HepG2 (cell line): ENCODE results near the gene RAB15. TPM values are rescaled to one million over a fixed set of nuclear protein-coding genes. Genes with fewer than 3 reads are reported as not detected.

Source experiments
- ATAC-seq: fragments of 200-7000 bp; cut with Tn5 transposase; 3 replicates; pipeline ENCODE4 v1.9.1; 2020; ENCODE audit warnings: mild to moderate bottlenecking, moderate library complexity
- BruUV-seq: library from RNA; stranded (reverse); fragments of 400-500 nt; replicated peaks from 2 replicates; lab custom pipeline; 2021; lab: Mats Ljungman, UMichigan
- CTCF ChIA-PET: fragments of 300-600 bp; formaldehyde crosslinking; extraction: SDS; loops from one replicate; lab custom pipeline; 2021; ENCODE audit warnings: low total read pairs, inconsistent platforms, low intra/inter-chr PET ratio; lab: Yijun Ruan, JAX
- POLR2A ChIA-PET: fragments of 350-600 bp; sonication (Branson Sonifier 250); formaldehyde crosslinking; loops from one replicate; lab custom pipeline; 2020; ENCODE audit warnings: antibody characterized with exemption, inconsistent platforms; lab: Yijun Ruan, JAX
- DNase-seq: peaks from one replicate; pipeline ENCODE4 v3.0.0-alpha.2; 2015; ENCODE audit warnings: low spot score
- FAIRE-seq: peaks from 3 replicates; lab custom pipeline; 2011; peaks lifted over from hg19 to GRCh38; lab: Jason Lieb, UNC
- H2AFZ ChIP-seq: one replicate; pipeline ENCODE4 v1.6.1; 2011; ENCODE audit warnings: low read length, inconsistent platforms
- H3K27ac ChIP-seq: fragments of 300-600 bp; 3 replicates; pipeline ENCODE4 v1.8.0; 2011; ENCODE audit warnings: mixed run types, mild to moderate bottlenecking, mixed read lengths, low read length, inconsistent platforms; ENCODE audit not compliant: insufficient read depth; ENCODE audit errors: extremely low read length
- H3K27me3 ChIP-seq, 2 experiments: fragments of 200-600 bp in 1 of 2; 2 replicates in 1 of 2; 3 replicates in 1 of 2; pipeline versions ENCODE4 v1.6.0 to v1.8.0; 2011; ENCODE audit warnings: low read length in 2 of 2, mild to moderate bottlenecking in 2 of 2, moderate library complexity in 2 of 2, inconsistent platforms in 1 of 2; ENCODE audit not compliant: insufficient read depth in 2 of 2, control insufficient read depth in 1 of 2
- H3K36me3 ChIP-seq, 2 experiments: fragments of 200-600 bp in 1 of 2; replicated peaks in 1 of 2; 2 replicates in 1 of 2; 3 replicates in 1 of 2; pipeline versions ENCODE4 v1.5.1 to v1.8.0; 2011; ENCODE audit warnings: low read length in 2 of 2, inconsistent platforms in 1 of 2; ENCODE audit not compliant: insufficient read depth in 2 of 2, control insufficient read depth in 1 of 2
- H3K4me1 ChIP-seq: 2 replicates; pipeline ENCODE4 v1.5.1; 2012; ENCODE audit warnings: low read length, inconsistent platforms; ENCODE audit not compliant: insufficient read depth
- H3K4me2 ChIP-seq: 2 replicates; pipeline ENCODE4 v1.6.0; 2011; ENCODE audit warnings: low read depth, low read length, inconsistent platforms
- H3K4me3 ChIP-seq, 3 experiments: fragments of 200-600 bp in 1 of 3; sonication (generic), shearing (Covaris generic) in 1 of 3; replicated peaks in 1 of 3; 2 replicates each; pipeline ENCODE4 v1.5.1; 2011 to 2016; ENCODE audit warnings: low read length in 3 of 3, inconsistent platforms in 2 of 3, low read depth in 2 of 3, mild to moderate bottlenecking in 2 of 3, control low read depth in 1 of 3, mixed read lengths in 1 of 3; ENCODE audit not compliant: insufficient read depth in 1 of 3
- H3K79me2 ChIP-seq: one replicate; pipeline ENCODE4 v1.6.1; 2011; ENCODE audit warnings: low read length, inconsistent platforms; ENCODE audit not compliant: insufficient read depth
- H3K9ac ChIP-seq: 2 replicates; pipeline ENCODE4 v1.6.0; 2011; ENCODE audit warnings: mild to moderate bottlenecking, low read depth, low read length, inconsistent platforms; ENCODE audit not compliant: insufficient read depth
- H3K9me3 ChIP-seq: 2 replicates; pipeline ENCODE4 v1.5.1; 2012; ENCODE audit warnings: mild to moderate bottlenecking, low read length
- H4K20me1 ChIP-seq: 2 replicates; pipeline ENCODE4 v1.6.0; 2011; ENCODE audit warnings: inconsistent platforms, mild to moderate bottlenecking, low read length, moderate library complexity; ENCODE audit not compliant: insufficient read depth
- ATRX ChIP-seq: sonication (generic); formaldehyde crosslinking; IDR thresholded peaks from 2 replicates; pipeline ENCODE4 v1.4.0; 2020; ENCODE audit warnings: missing genetic modification reagents, borderline replicate concordance
- IRF2 ChIP-seq: IDR thresholded peaks from 2 replicates; pipeline ENCODE4 v1.6.1; 2018; ENCODE audit warnings: missing genetic modification reagents, missing compliant biosample characterization
- RFX5 ChIP-seq: IDR thresholded peaks from 2 replicates; pipeline ENCODE4 v1.6.1; 2011; ENCODE audit warnings: low read depth, low read length, improper control_type of control experiment
- SYNCRIP ChIP-seq: fragments of 200-400 bp; formaldehyde crosslinking; IDR thresholded peaks from 2 replicates; pipeline ENCODE4 v1.6.1; 2018; ENCODE audit warnings: mild to moderate bottlenecking, low read depth, low read length; ENCODE audit not compliant: insufficient read depth
- YEATS4 ChIP-seq: sonication (generic); formaldehyde crosslinking; IDR thresholded peaks from 2 replicates; pipeline ENCODE4 v1.4.0; 2020; ENCODE audit warnings: missing genetic modification reagents, borderline replicate concordance
- ZBTB43 ChIP-seq: sonication (generic); formaldehyde crosslinking; conservative IDR thresholded peaks from 2 replicates; pipeline ENCODE4 v1.4.0; 2020; ENCODE audit warnings: missing genetic modification reagents
- ZNF253 ChIP-seq: sonication (generic); formaldehyde crosslinking; IDR thresholded peaks from 2 replicates; pipeline ENCODE4 v1.8.0; 2022; ENCODE audit warnings: mild to moderate bottlenecking, missing genetic modification reagents, borderline replicate concordance
- ZNF460 ChIP-seq: sonication (generic); formaldehyde crosslinking; IDR thresholded peaks from 2 replicates; pipeline ENCODE4 v1.5.1; 2020; ENCODE audit warnings: missing genetic modification reagents, mild to moderate bottlenecking, borderline replicate concordance
- ZNF543 ChIP-seq: sonication (generic); formaldehyde crosslinking; IDR thresholded peaks from 2 replicates; pipeline ENCODE4 v1.4.0; 2020; ENCODE audit warnings: mild to moderate bottlenecking, missing genetic modification reagents
- ZNF616 ChIP-seq: sonication (generic); formaldehyde crosslinking; IDR thresholded peaks from 2 replicates; pipeline ENCODE4 v1.5.0; 2020; ENCODE audit warnings: low read depth, mild to moderate bottlenecking, missing genetic modification reagents
- ZNF737 ChIP-seq: sonication (generic); formaldehyde crosslinking; IDR thresholded peaks from 2 replicates; pipeline ENCODE4 v1.5.0; 2020; ENCODE audit warnings: missing genetic modification reagents, mild to moderate bottlenecking, borderline replicate concordance
- WGBS: methylation state at CpG from one replicate; pipeline ENCODE4 v1.1.6; 2017; ENCODE audit warnings: low lambda C conversion rate; 5-methylcytosine and 5-hydroxymethylcytosine counted together
- in situ Hi-C: cut with HindIII; loops from 2 replicates; pipeline ENCODE4 v1.10.0; 2017; ENCODE audit warnings: low pct_unique_long_range_greater_than_20kb; ENCODE audit not compliant: extremely low pct_ligation_motif_present
- intact Hi-C: fragments of 100-400 bp; cut with micrococcal nuclease; formaldehyde crosslinking; loops from one replicate; pipeline ENCODE4 v1.10.0; 2022; ENCODE audit not compliant: unreplicated experiment
- polyA plus RNA-seq, 8 experiments: library from polyadenylated mRNA; depleted of rRNA in 3 of 8; stranded (reverse) in 7 of 8; unstranded in 1 of 8; fragments of >200 nt; fragmentation: Illumina TruSeq in 4 of 8; extraction: Trizol in 4 of 8; gene quantifications; 2 replicates each; pipeline versions ENCODE4 v1.2.1 to v1.2.3, GENCODE V29; 2011 to 2016; ENCODE audit warnings: low read depth in 4 of 8, missing spikeins in 1 of 8, mixed read lengths in 1 of 8; ENCODE audit not compliant: insufficient read depth in 1 of 8
- total RNA-seq, 5 experiments: library from RNA; depleted of rRNA; stranded (reverse); fragments of >200 nt; fragmentation: Illumina TruSeq; extraction: Trizol; gene quantifications; 2 replicates each; pipeline ENCODE4 v1.2.3, GENCODE V29; 2016; ENCODE audit warnings: low read depth in 1 of 5
- TF ChIP-seq, protein P1 (sequence below): sonication (generic); formaldehyde crosslinking; IDR thresholded peaks from 2 replicates; pipeline ENCODE4 v1.4.0; 2020; ENCODE audit warnings: missing genetic modification reagents
- TF ChIP-seq, protein P2 (sequence below): sonication (generic); formaldehyde crosslinking; IDR thresholded peaks from 2 replicates; pipeline ENCODE4 v1.4.0; 2020; ENCODE audit warnings: missing genetic modification reagents, mild to moderate bottlenecking, borderline replicate concordance
- TF ChIP-seq, protein P3 (sequence below): conservative IDR thresholded peaks from 2 replicates; pipeline ENCODE4 v1.6.1; 2018; ENCODE audit warnings: missing genetic modification reagents

The RAB15 gene
- total and polyA plus RNA-seq, 2 of the 13 experiments (the other 11 are each of a cell fraction or from before 2014, with no cell fraction given), result 7.4 to 18.5 TPM

GRCh38 chr14:64956697-64957406 is 15.3 kb downstream of the RAB15 start:
- Histone ChIP-seq H3K27ac (no peak overlapping the region), H3K4me2 (no peak overlapping the region), H3K79me2 (no peaks in the 10 kb centered on the region), H3K4me1 (peaks cover 21% of the 10 kb centered on the region), H4K20me1 (no peaks in the 10 kb centered on the region), H3K9me3 (no peaks in the 10 kb centered on the region), H3K27me3 (no peaks in the 10 kb centered on the region), H3K9ac (no peak overlapping the region), H2AFZ (no peak overlapping the region), H3K4me3 (no peak overlapping the region), H3K36me3 (no peaks in the 10 kb centered on the region; a peak in 1 of 5 replicates)
- BruUV-seq, result no TSS peak
- no peak for TF ChIP-seq ZNF253
- no peak for TF ChIP-seq ZNF737 (CRISPR knock-in tag)
- no peak for TF ChIP-seq SYNCRIP
- no peak for TF ChIP-seq ZNF616 (CRISPR knock-in tag)
- TF ChIP-seq, protein P1, sequence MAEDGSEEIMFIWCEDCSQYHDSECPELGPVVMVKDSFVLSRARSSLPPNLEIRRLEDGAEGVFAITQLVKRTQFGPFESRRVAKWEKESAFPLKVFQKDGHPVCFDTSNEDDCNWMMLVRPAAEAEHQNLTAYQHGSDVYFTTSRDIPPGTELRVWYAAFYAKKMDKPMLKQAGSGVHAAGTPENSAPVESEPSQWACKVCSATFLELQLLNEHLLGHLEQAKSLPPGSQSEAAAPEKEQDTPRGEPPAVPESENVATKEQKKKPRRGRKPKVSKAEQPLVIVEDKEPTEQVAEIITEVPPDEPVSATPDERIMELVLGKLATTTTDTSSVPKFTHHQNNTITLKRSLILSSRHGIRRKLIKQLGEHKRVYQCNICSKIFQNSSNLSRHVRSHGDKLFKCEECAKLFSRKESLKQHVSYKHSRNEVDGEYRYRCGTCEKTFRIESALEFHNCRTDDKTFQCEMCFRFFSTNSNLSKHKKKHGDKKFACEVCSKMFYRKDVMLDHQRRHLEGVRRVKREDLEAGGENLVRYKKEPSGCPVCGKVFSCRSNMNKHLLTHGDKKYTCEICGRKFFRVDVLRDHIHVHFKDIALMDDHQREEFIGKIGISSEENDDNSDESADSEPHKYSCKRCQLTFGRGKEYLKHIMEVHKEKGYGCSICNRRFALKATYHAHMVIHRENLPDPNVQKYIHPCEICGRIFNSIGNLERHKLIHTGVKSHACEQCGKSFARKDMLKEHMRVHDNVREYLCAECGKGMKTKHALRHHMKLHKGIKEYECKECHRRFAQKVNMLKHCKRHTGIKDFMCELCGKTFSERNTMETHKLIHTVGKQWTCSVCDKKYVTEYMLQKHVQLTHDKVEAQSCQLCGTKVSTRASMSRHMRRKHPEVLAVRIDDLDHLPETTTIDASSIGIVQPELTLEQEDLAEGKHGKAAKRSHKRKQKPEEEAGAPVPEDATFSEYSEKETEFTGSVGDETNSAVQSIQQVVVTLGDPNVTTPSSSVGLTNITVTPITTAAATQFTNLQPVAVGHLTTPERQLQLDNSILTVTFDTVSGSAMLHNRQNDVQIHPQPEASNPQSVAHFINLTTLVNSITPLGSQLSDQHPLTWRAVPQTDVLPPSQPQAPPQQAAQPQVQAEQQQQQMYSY (CRISPR knock-in tag), result no peak
- no peak for TF ChIP-seq ZBTB43
- TF ChIP-seq RFX5, result no peak
- TF ChIP-seq YEATS4 (CRISPR knock-in tag), result no peak
- no peak for TF ChIP-seq ZNF543
- TF ChIP-seq, protein P2, sequence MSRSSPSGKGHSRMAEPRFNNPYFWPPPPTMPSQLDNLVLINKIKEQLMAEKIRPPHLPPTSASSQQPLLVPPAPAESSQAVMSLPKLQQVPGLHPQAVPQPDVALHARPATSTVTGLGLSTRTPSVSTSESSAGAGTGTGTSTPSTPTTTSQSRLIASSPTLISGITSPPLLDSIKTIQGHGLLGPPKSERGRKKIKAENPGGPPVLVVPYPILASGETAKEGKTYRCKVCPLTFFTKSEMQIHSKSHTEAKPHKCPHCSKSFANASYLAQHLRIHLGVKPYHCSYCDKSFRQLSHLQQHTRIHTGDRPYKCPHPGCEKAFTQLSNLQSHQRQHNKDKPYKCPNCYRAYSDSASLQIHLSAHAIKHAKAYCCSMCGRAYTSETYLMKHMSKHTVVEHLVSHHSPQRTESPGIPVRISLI (CRISPR knock-in tag), result no peak
- no peak for TF ChIP-seq ATRX (CRISPR knock-in tag)
- TF ChIP-seq ZNF460, result no peak
- TF ChIP-seq, protein P3, sequence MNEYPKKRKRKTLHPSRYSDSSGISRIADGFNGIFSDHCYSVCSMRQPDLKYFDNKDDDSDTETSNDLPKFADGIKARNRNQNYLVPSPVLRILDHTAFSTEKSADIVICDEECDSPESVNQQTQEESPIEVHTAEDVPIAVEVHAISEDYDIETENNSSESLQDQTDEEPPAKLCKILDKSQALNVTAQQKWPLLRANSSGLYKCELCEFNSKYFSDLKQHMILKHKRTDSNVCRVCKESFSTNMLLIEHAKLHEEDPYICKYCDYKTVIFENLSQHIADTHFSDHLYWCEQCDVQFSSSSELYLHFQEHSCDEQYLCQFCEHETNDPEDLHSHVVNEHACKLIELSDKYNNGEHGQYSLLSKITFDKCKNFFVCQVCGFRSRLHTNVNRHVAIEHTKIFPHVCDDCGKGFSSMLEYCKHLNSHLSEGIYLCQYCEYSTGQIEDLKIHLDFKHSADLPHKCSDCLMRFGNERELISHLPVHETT (CRISPR knock-in tag), result no peak
- TF ChIP-seq IRF2 (CRISPR knock-in tag), result no peak
- POLR2A ChIA-PET, result interaction anchor here (1.6 to 2.5 kb wide), 2 partner anchors 8 to 30 kb away, joined by 4 to 9 read pairs; partner anchors contain the start of gene FNTB
- 100% methylated on average over 8 of the region's 8 CpGs for WGBS
- ATAC-seq (no peak), DNase-seq (no peak), FAIRE-seq (no peak)
- CTCF ChIA-PET, result no interaction called here
- in situ Hi-C loops, result no loop called here
- intact Hi-C loops, result no loop called here
